ENCODE data around the gene BBC3.

The BBC3 gene

GRCh38 chr19:47187335-47187655, 43.7 kb downstream of the BBC3 start:
- Histone ChIP-seq H3K27ac (no peak overlapping the region), H3K4me3 (no peak overlapping the region)
- DNase-seq (ENCODE audit: low spot score) = no peak
- TF ChIP-seq CTCF (IDR thresholded peaks at IDR 0.05) = no peak

- Histone ChIP-seq H3K4me3 (no peak overlapping the region), H3K27ac (no peak overlapping the region)
- no peak for DNase-seq (ENCODE audit: low spot score)
- TF ChIP-seq CTCF (IDR thresholded peaks at IDR 0.05) = no peak
Observed at GRCh38 chr19:47186446-47187334, 44.3 kb downstream of the BBC3 start.

GRCh38 chr19:47183601-47184000, 47.4 kb downstream of the BBC3 start:
- no peak for DNase-seq (ENCODE audit: low spot score)
- no peak for TF ChIP-seq CTCF (IDR thresholded peaks at IDR 0.05)
- Histone ChIP-seq H3K4me3 (no peak overlapping the region), H3K27ac (peak overlapping the region in 1 of 2 donors; percentile 85)

GRCh38 chr19:47179653-47180310, 51.2 kb downstream of the BBC3 start:
- Histone ChIP-seq H3K27ac (no peak overlapping the region), H3K4me3 (no peak overlapping the region)
- TF ChIP-seq CTCF (IDR thresholded peaks at IDR 0.05) = no peak
- DNase-seq (ENCODE audit: low spot score) = no peak

GRCh38 chr19:47176627-47177090, 54.3 kb downstream of the BBC3 start:
- DNase-seq (ENCODE audit: low spot score) = no peak
- H3K27ac ChIP-seq = peak overlapping the region; percentile 70 to 74
- no peak overlapping the region for H3K4me3 ChIP-seq
- no peak for TF ChIP-seq CTCF (IDR thresholded peaks at IDR 0.05)

GRCh38 chr19:47176071-47176626, 54.9 kb downstream of the BBC3 start:
- DNase-seq (ENCODE audit: low spot score) = no peak
- peak overlapping the region; percentile 70 to 74 for H3K27ac ChIP-seq
- TF ChIP-seq CTCF (IDR thresholded peaks at IDR 0.05) = no peak
- no peak overlapping the region for H3K4me3 ChIP-seq
